K562 (cell line): ENCODE data around the gene LAMTOR4. TPM values are rescaled to one million over a fixed set of nuclear protein-coding genes. Genes with fewer than 3 reads are reported as not detected.

ENCODE experiments used
- BRCA1 ChIP-seq, 2 experiments: fragments of 450-650 bp in 1 of 2; sonication (generic) in 1 of 2; formaldehyde crosslinking in 1 of 2; IDR thresholded peaks; 2 replicates each; pipeline versions ENCODE4 v1.5.0 to v1.6.1; 2017 to 2020; ENCODE audit warnings: mild to moderate bottlenecking in 1 of 2, missing genetic modification reagents in 1 of 2
- FOXA3 ChIP-seq, 2 experiments: fragments of 450-650 bp in 1 of 2; sonication (generic) in 1 of 2; formaldehyde crosslinking; IDR thresholded peaks in 1 of 2; conservative IDR thresholded peaks in 1 of 2; 2 replicates each; pipeline versions ENCODE4 v1.4.0 to v1.8.0; 2020 to 2022; ENCODE audit warnings: mild to moderate bottlenecking in 2 of 2, missing genetic modification reagents in 1 of 2
- JUN ChIP-seq, 2 experiments: sonication (generic) in 1 of 2; formaldehyde crosslinking in 1 of 2; IDR thresholded peaks; 2 replicates each; pipeline versions ENCODE4 v1.6.1 to v1.8.0; 2012 to 2022; ENCODE audit warnings: borderline replicate concordance in 2 of 2, mild to moderate bottlenecking in 2 of 2, improper control_type of control experiment in 1 of 2, low read depth in 1 of 2, low read length in 1 of 2, missing genetic modification reagents in 1 of 2
- MTA1 ChIP-seq: fragments of 450-650 bp; IDR thresholded peaks from 2 replicates; pipeline ENCODE4 v1.6.1; 2017; ENCODE audit warnings: borderline replicate concordance
- SMAD1 ChIP-seq: fragments of 150-350 bp; IDR thresholded peaks from 2 replicates; pipeline ENCODE4 v1.6.1; 2014; ENCODE audit warnings: low read length, low read depth; ENCODE audit not compliant: partially characterized antibody
- STAT5A ChIP-seq: IDR thresholded peaks from 2 replicates; pipeline ENCODE4 v1.6.1; 2012; ENCODE audit warnings: low read length, inconsistent platforms, borderline replicate concordance
- ZBTB7A ChIP-seq: IDR thresholded peaks from 2 replicates; pipeline ENCODE4 v1.6.1; 2011; ENCODE audit warnings: low read depth, mild to moderate bottlenecking, low read length, moderate library complexity, borderline replicate concordance; ENCODE audit not compliant: control insufficient read depth
- ZNF175 ChIP-seq: fragments of 200-800 bp; sonication (Bioruptor generic); IDR thresholded peaks from 2 replicates; pipeline ENCODE4 v1.6.1; 2016; ENCODE audit warnings: low read depth, mild to moderate bottlenecking, missing genetic modification characterization, missing compliant biosample characterization
- ZNF239 ChIP-seq: fragments of 250-450 bp; sonication (Bioruptor Pico); IDR thresholded peaks from 2 replicates; pipeline ENCODE4 v1.4.0; 2020; ENCODE audit warnings: mild to moderate bottlenecking
- ZNF408 ChIP-seq: fragments of 250-450 bp; sonication (Bioruptor Pico); IDR thresholded peaks from 2 replicates; pipeline ENCODE4 v1.4.0; 2020; ENCODE audit warnings: low read depth, mild to moderate bottlenecking, moderate library complexity
- ZNF644 ChIP-seq: fragments of 200-800 bp; sonication (Bioruptor generic); IDR thresholded peaks from 2 replicates; pipeline ENCODE4 v1.6.1; 2016; ENCODE audit warnings: low read depth, missing genetic modification characterization, missing compliant biosample characterization
- polyA plus RNA-seq, 8 experiments: library from polyadenylated mRNA; depleted of rRNA in 4 of 8; stranded (reverse) in 5 of 8; unstranded in 3 of 8; fragments of >200 nt; fragmentation: Nextera tagmentation in 2 of 8; fragmentation: Illumina TruSeq in 1 of 8; extraction: Ambion mirVana in 2 of 8; extraction: Trizol in 1 of 8; gene quantifications; 2 replicates each; pipeline versions ENCODE4 v1.2.1 to v1.2.3, GENCODE V29; 2011 to 2014; ENCODE audit warnings: inconsistent platforms in 1 of 8, missing spikeins in 1 of 8
- total RNA-seq, 7 experiments: library from RNA; depleted of rRNA in 6 of 7; stranded (reverse); fragments of >200 nt in 6 of 7; fragmentation: Illumina TruSeq in 2 of 7; extraction: Trizol in 2 of 7; gene quantifications; 2 replicates each; pipeline versions ENCODE4 v1.2.1 to v1.2.3, GENCODE V29; 2011 to 2021; ENCODE audit warnings: low replicate concordance in 1 of 7
- TF ChIP-seq, protein P1 (sequence below), 3 experiments: fragments of 200-800 bp in 1 of 3; sonication (Bioruptor generic) in 1 of 3; sonication (generic) in 1 of 3; formaldehyde crosslinking in 1 of 3; IDR thresholded peaks; 2 replicates each; pipeline versions ENCODE4 v1.6.1 to v1.8.0; 2016 to 2022; ENCODE audit warnings: mild to moderate bottlenecking in 2 of 3, missing compliant biosample characterization in 2 of 3, missing genetic modification characterization in 2 of 3, missing genetic modification reagents in 1 of 3
- TF ChIP-seq, protein P2 (sequence below), 2 experiments: fragments of 150-350 bp in 1 of 2; IDR thresholded peaks; 2 replicates each; pipeline ENCODE4 v1.6.1; 2012 to 2016; ENCODE audit warnings: low read depth in 2 of 2, low read length in 2 of 2, mild to moderate bottlenecking in 1 of 2, moderate library complexity in 1 of 2
- TF ChIP-seq, protein P3 (sequence below): sonication (generic); formaldehyde crosslinking; IDR thresholded peaks from 2 replicates; pipeline ENCODE4 v1.9.0; 2022; ENCODE audit warnings: mild to moderate bottlenecking, missing genetic modification reagents
- TF ChIP-seq, protein P4 (sequence below): fragments of 250-450 bp; sonication (Bioruptor Pico); IDR thresholded peaks from 2 replicates; pipeline ENCODE4 v1.4.0; 2020; ENCODE audit warnings: mild to moderate bottlenecking, moderate library complexity, borderline replicate concordance
- TF ChIP-seq, protein P5 (sequence below): fragments of 450-650 bp; conservative IDR thresholded peaks from 2 replicates; pipeline ENCODE4 v1.6.1; 2016; ENCODE audit warnings: missing genetic modification characterization, low read depth, mild to moderate bottlenecking, missing compliant biosample characterization, moderate library complexity

LAMTOR4 gene
- total and polyA plus RNA-seq, 9 of the 15 experiments (the other 6 are each of a cell fraction or from before 2014, with no cell fraction given) = 79.6 to 314 (median 195) TPM

DNA sequence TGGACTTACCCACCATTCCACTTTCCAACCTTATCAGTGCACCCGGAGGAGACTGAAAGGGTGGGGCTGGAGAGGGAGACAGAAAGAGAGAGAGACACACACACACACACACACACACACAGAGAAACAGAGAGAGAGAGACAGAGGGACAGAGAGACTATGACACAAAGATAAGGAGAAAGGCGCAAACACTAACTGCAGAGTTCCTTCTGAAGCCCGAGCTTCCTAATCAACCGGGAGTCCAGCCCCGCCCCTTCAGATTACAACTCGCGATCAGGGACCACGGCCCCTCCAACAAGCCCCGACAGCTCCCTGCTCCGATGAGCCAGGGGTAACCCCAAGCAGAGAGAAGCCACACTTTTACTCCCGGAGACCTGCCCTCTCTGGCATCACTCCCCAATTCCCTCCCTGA lies 19.2 kb downstream of the LAMTOR4 start (continued):
- TF ChIP-seq, protein P1, sequence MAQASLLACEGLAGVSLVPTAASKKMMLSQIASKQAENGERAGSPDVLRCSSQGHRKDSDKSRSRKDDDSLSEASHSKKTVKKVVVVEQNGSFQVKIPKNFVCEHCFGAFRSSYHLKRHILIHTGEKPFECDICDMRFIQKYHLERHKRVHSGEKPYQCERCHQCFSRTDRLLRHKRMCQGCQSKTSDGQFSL (CRISPR knock-in tag; IDR thresholded peaks at IDR 0.05) = no peak
- TF ChIP-seq, protein P1 (tag; IDR thresholded peaks at IDR 0.05) = no peak
- 0 out of 2 replicates have a peak, but pooled peaks have one; percentile 49 for TF ChIP-seq ZNF175 (CRISPR knock-in tag)
- TF ChIP-seq FOXA3 (CRISPR knock-in tag; conservative IDR thresholded peaks at IDR 0.05 in 1 of 2, IDR thresholded peaks at IDR 0.05 in 1 of 2) = no peak
- TF ChIP-seq ZNF239 (CRISPR knock-in tag) = peak; percentile 89
- TF ChIP-seq ZNF644 (tag) = no peak
- peak; percentile 43; the same call in 1 of the 2 replicates for TF ChIP-seq JUN (IDR thresholded peaks at IDR 0.05; ENCODE audit: borderline replicate concordance, low read depth, low read length)
- TF ChIP-seq JUN (CRISPR knock-in tag; IDR thresholded peaks at IDR 0.05; ENCODE audit: borderline replicate concordance) = no peak
- no peak for TF ChIP-seq SMAD1
- TF ChIP-seq, protein P2, sequence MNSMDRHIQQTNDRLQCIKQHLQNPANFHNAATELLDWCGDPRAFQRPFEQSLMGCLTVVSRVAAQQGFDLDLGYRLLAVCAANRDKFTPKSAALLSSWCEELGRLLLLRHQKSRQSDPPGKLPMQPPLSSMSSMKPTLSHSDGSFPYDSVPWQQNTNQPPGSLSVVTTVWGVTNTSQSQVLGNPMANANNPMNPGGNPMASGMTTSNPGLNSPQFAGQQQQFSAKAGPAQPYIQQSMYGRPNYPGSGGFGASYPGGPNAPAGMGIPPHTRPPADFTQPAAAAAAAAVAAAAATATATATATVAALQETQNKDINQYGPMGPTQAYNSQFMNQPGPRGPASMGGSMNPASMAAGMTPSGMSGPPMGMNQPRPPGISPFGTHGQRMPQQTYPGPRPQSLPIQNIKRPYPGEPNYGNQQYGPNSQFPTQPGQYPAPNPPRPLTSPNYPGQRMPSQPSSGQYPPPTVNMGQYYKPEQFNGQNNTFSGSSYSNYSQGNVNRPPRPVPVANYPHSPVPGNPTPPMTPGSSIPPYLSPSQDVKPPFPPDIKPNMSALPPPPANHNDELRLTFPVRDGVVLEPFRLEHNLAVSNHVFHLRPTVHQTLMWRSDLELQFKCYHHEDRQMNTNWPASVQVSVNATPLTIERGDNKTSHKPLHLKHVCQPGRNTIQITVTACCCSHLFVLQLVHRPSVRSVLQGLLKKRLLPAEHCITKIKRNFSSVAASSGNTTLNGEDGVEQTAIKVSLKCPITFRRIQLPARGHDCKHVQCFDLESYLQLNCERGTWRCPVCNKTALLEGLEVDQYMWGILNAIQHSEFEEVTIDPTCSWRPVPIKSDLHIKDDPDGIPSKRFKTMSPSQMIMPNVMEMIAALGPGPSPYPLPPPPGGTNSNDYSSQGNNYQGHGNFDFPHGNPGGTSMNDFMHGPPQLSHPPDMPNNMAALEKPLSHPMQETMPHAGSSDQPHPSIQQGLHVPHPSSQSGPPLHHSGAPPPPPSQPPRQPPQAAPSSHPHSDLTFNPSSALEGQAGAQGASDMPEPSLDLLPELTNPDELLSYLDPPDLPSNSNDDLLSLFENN (IDR thresholded peaks at IDR 0.05; ENCODE audit: low read depth in 2 of 2, low read length in 2 of 2) = no peak
- TF ChIP-seq BRCA1 (IDR thresholded peaks at IDR 0.05) = no peak
- TF ChIP-seq BRCA1 (CRISPR knock-in tag; IDR thresholded peaks at IDR 0.05) = no peak
- TF ChIP-seq, protein P3, sequence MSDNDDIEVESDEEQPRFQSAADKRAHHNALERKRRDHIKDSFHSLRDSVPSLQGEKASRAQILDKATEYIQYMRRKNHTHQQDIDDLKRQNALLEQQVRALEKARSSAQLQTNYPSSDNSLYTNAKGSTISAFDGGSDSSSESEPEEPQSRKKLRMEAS (CRISPR knock-in tag) = 0 out of 2 replicates have a peak, but pooled peaks have one; percentile 26
- no peak for TF ChIP-seq STAT5A
- TF ChIP-seq, protein P4, sequence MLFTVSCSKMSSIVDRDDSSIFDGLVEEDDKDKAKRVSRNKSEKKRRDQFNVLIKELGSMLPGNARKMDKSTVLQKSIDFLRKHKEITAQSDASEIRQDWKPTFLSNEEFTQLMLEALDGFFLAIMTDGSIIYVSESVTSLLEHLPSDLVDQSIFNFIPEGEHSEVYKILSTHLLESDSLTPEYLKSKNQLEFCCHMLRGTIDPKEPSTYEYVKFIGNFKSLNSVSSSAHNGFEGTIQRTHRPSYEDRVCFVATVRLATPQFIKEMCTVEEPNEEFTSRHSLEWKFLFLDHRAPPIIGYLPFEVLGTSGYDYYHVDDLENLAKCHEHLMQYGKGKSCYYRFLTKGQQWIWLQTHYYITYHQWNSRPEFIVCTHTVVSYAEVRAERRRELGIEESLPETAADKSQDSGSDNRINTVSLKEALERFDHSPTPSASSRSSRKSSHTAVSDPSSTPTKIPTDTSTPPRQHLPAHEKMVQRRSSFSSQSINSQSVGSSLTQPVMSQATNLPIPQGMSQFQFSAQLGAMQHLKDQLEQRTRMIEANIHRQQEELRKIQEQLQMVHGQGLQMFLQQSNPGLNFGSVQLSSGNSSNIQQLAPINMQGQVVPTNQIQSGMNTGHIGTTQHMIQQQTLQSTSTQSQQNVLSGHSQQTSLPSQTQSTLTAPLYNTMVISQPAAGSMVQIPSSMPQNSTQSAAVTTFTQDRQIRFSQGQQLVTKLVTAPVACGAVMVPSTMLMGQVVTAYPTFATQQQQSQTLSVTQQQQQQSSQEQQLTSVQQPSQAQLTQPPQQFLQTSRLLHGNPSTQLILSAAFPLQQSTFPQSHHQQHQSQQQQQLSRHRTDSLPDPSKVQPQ (CRISPR knock-in tag) = no peak
- TF ChIP-seq ZBTB7A = 0 out of 2 replicates have a peak, but pooled peaks have one; percentile 10
- TF ChIP-seq, protein P5, sequence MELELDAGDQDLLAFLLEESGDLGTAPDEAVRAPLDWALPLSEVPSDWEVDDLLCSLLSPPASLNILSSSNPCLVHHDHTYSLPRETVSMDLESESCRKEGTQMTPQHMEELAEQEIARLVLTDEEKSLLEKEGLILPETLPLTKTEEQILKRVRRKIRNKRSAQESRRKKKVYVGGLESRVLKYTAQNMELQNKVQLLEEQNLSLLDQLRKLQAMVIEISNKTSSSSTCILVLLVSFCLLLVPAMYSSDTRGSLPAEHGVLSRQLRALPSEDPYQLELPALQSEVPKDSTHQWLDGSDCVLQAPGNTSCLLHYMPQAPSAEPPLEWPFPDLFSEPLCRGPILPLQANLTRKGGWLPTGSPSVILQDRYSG (tag) = no peak
- peak; percentile 93 for TF ChIP-seq MTA1
- no peak for TF ChIP-seq ZNF408
